NCI-H1092 (cell line): ENCODE data around the gene DCAF4L1.

ENCODE experiments used
- DNase-seq: peaks from one replicate; lab custom pipeline; 2025; lab: John Stamatoyannopoulos, UW

The DCAF4L1 gene

DNA sequence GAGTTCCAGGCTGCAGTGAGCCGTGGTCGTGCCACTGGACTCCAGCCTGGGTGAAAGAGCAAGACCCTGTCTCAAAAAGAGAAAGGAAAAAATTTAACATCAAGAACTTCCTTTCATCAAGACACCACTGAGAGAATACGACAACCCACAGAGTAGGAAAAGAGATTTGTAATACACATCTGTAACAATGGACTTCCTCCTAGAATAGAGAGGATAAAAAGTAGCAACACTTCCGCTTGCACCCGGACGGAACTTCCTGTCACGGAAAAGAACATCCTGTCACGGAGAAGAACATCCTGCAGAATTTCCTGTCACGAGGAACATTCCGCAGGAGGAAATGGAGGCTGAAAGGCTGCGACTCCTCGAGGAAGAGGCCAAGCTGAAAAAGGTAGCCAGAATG is at the start of gene DCAF4L1:
Gene DCAF4L1, plus strand, starts transcription at position 301 of the 400 bp plus-strand sequence. Its CDS starts 37 bp downstream, at position 338.
- DNase-seq: no peak

GRCh38 chr4:41932988-41933387 is 48.6 kb upstream of the DCAF4L1 start:
- DNase-seq: no peak

- DNase-seq: no peak
These were observed 47.5 kb upstream of the DCAF4L1 start for GRCh38 chr4:41933997-41934503.

DNA sequence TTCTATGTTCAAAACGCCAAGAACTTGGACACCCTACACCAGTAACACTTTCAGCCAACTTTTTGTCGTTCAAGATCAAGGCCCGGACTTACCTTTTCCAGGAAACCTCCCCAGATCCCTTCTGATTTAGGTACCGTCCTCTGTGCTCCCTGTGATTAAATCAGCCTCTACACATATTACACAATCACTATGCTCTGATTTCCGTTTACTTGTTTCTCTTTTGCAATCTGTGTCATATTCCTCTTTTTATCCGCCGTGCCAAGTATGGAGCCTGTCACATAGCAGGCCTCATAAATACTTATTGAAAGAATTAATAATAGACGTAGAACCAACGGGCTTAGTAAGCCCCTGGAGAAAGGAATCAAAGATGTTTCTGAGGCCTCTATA is 47.0 kb upstream of the DCAF4L1 start:
- no peak for DNase-seq

- peak; percentile 89 for DNase-seq
These were observed 46.5 kb upstream of the DCAF4L1 start, which contains the start of gene TMEM33 for GRCh38 chr4:41934901-41935651. Gene TMEM33 (plus strand): TSS chr4:41935429. CDS start chr4:41935485, 56 bp downstream.

GRCh38 chr4:41935652-41936021 is 45.9 kb upstream of the DCAF4L1 start:
- DNase-seq: no peak

DNA sequence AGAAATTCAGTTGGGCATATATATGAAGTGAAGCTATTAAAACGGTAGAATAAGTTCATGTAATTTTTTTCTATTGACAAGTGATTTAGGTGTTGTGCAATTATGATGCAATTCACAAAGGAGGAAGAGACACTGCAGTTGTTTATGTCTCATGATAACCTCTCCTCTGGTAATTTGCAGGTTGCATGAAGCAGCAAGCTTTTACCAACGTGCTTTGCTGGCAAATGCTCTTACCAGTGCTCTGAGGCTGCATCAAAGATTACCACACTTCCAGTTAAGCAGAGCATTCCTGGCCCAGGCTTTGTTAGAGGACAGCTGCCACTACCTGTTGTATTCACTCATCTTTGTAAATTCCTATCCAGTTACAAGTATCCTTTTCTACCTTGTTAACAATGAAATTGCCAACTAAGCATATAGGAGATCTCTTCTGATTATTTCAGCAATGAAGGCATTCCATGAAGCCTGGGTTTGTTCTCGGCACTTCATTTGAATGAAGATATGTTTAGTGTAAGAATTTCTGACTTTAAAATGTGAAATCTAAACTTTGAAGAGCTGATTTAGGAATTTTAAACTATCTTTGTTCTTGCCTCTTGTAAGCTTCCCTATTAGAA is 42.4 kb upstream of the DCAF4L1 start:
- no peak for DNase-seq

DNA sequence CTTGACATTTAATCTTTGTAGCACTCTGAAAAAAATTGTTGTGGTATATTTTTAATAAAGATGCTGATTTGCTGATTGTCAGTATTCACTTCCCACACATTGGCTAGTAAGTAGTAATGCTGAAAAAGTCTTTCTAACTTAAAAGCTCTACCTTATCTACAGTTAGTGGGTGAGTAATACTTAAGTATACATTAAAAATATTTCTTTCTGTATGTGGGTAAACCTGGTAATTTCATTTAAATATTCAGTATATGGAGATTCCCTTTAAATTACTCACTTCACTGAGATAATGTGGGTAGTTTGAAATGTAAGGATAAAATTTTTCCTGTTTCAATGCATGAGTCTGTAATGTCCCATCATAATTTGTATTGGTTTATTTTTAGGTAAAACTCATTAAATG is 40.7 kb upstream of the DCAF4L1 start:
- DNase-seq: no peak

- no peak for DNase-seq
These were observed 38.0 kb upstream of the DCAF4L1 start for GRCh38 chr4:41943506-41943905.

DNA sequence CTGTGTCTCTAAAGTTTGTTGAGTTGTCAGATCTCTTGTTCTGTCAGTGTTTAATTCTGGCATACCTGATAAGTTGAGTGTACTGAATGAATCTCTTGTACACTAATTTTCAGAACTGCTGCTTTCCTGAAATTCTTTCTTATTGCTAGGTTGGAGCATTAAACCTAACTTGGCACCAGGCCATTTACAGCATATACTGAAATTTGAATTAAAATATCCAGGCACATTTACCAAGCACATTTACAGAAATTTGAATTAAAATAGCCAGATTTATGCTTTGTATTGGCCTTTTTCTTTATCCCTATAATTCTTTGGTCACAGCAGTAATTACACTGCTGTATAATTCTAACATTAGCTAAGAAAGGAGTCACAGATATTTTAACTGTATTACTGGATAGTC is 37.5 kb upstream of the DCAF4L1 start:
- no peak for DNase-seq

GRCh38 chr4:41949531-41949930 is 32.0 kb upstream of the DCAF4L1 start:
- no peak for DNase-seq

DNA sequence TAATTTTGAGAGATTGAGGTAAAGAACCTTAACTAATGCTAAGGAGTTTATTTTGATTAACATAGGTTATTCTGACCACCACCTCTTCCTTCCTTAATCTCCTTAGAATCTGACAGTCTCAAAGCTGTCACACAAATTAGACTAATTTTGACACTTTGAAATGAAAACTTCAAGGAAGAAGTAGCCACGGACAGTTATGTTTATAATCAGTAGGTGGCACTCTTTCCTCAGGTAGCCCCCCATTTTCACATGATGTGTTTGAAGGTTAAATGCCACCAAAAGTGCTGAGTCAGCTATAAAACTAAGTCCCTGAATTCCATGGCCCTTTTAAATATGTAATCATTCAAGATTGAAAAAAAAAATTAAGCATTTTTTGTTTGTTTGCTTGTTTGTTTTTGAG is 23.9 kb upstream of the DCAF4L1 start:
- DNase-seq: no peak

DNA sequence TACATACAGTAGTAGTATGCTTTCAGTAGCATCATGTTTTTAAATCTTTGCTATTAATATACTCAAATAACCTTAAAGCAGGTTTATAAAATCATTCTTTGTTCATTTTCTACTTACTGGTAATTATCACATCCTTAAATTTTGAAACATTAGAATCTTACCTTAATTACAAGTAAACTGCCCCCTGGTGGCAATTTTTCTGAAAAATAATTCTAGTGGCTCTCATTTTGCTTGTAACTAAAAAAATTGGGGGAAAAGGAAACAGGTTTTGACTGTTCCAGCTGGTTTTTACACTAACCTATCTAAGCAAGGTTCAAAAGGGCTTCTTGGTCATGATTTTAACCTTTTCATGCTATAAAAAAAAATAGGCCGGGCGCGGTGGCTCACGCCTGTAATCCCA is 18.5 kb upstream of the DCAF4L1 start:
- no peak for DNase-seq

GRCh38 chr4:41964401-41964800 is 17.2 kb upstream of the DCAF4L1 start:
- DNase-seq: no peak

- DNase-seq: no peak
These were observed 14.2 kb upstream of the DCAF4L1 start for GRCh38 chr4:41967392-41967791.

GRCh38 chr4:41969671-41970070 is 11.9 kb upstream of the DCAF4L1 start:
- DNase-seq: no peak

- no peak for DNase-seq
These were observed 6.2 kb upstream of the DCAF4L1 start for GRCh38 chr4:41975341-41975740.

GRCh38 chr4:41976775-41977516 is 4.6 kb upstream of the DCAF4L1 start:
- DNase-seq: no peak

- DNase-seq: no peak
These were observed 3.8 kb upstream of the DCAF4L1 start for GRCh38 chr4:41977709-41978108.

DNA sequence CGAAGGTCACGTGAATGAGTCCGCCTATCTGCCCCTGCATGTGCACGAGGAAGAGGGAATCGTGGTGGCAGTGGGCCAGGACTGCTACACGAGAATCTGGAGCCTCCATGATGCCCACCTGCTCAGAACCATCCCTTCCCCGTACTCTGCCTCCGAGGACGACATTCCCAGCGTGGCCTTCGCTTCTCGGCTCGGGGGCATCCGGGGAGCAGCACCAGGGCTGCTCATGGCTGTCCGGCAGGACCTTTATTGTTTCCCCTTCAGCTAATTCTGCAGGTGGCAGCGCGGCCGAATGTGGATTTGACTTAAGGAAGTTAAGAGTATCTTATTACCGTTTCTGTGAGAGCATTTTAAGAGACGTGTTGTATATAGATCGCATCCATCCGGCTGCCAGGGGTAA is 1.2 kb downstream of the DCAF4L1 start:
- no peak for DNase-seq

DNA sequence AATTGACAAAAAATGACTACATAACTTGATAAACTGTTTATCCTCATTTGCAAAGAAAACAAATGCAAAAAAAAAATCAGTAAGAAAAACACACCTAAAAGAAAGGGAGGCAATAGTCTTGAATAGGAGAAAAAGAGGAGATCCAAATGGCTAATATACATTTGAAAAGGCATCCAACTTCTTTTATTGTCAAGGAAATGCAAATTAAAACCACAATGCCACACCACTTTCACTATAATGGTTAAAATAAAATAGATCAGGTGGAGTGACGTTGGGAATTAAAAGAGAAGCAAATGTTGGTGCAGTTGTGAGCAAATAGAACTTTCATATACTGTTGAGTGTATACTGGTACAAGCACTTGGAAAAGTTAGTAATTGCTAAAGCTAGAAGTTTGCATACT is 3.6 kb downstream of the DCAF4L1 start:
- DNase-seq: no peak

- DNase-seq: no peak
These were observed 8.4 kb downstream of the DCAF4L1 start for GRCh38 chr4:41989994-41990364.
